Esophagus squamous epithelium (tissue), 5 donors: ENCODE measurements around the gene FOSB. TPM values are rescaled to one million over a fixed set of nuclear protein-coding genes. Genes with fewer than 3 reads are reported as not detected.

Source experiments
- DNase-seq: peaks from one replicate; lab custom pipeline; 2025; lab: John Stamatoyannopoulos, UW
- H3K27ac ChIP-seq, 4 donors: fragments of 200-600 bp; sonication (generic); one replicate each; pipeline ENCODE4 v1.5.1; 2016 to 2019; ENCODE audit warnings: mild to moderate bottlenecking in 1 of 4
- H3K27me3 ChIP-seq, 4 donors: fragments of 200-600 bp; sonication (generic); 1 replicate in 3 of 4; 2 replicates in 1 of 4; pipeline versions ENCODE4 v1.5.1 to v1.6.0; 2017 to 2021; ENCODE audit warnings: antibody characterized with exemption in 1 of 4
- H3K36me3 ChIP-seq, 3 donors: fragments of 200-600 bp; sonication (generic); one replicate each; pipeline ENCODE4 v1.5.1; 2016 to 2019
- H3K4me1 ChIP-seq, 3 donors: fragments of 200-600 bp; sonication (generic); one replicate each; pipeline ENCODE4 v1.5.1; 2017 to 2019
- H3K4me3 ChIP-seq, 4 donors: fragments of 200-600 bp; sonication (generic); 1 replicate in 3 of 4; 2 replicates in 1 of 4; pipeline ENCODE4 v1.5.1; 2016 to 2019; ENCODE audit warnings: mild to moderate bottlenecking in 2 of 4, moderate library complexity in 1 of 4
- H3K9me3 ChIP-seq, 3 donors: fragments of 200-600 bp; sonication (generic); one replicate each; pipeline ENCODE4 v1.5.1; 2016 to 2019
- POLR2A ChIP-seq, 4 donors: fragments of 450-650 bp; IDR thresholded peaks; one replicate each; pipeline ENCODE4 v1.6.1; 2017; ENCODE audit warnings: antibody characterized with exemption in 4 of 4, mild to moderate bottlenecking in 4 of 4, moderate library complexity in 3 of 4
- WGBS, 2 donors: methylation state at CpG; one replicate each; pipeline ENCODE4 v1.1.5; 2018; 5-methylcytosine and 5-hydroxymethylcytosine counted together
- intact Hi-C: fragments of 100-400 bp; cut with DNase I; formaldehyde crosslinking; loops from one replicate; pipeline ENCODE4 v1.15.0; 2022
- small RNA-seq, 4 donors: library from RNA; depleted of rRNA; stranded (forward); fragments of <200 nt; gene quantifications; one replicate each; pipeline ENCODE3, GENCODE V24; 2016
- total RNA-seq, 4 donors: library from RNA; depleted of rRNA; stranded (reverse); fragments of >200 nt; gene quantifications; one replicate each; pipeline ENCODE4 v1.1.0, GENCODE V29; 2016
- TF ChIP-seq, protein P1 (sequence below), 6 experiments: fragments of 450-650 bp in 4 of 6; fragments of 200-600 bp in 2 of 6; sonication (generic) in 2 of 6; IDR thresholded peaks; one replicate each; pipeline ENCODE4 v1.5.1; 2016 to 2019; ENCODE audit warnings: antibody characterized with exemption in 6 of 6, mild to moderate bottlenecking in 4 of 6, moderate library complexity in 4 of 6
- donor health status: DM: yes; HTN: yes; CAD: no.

Gene FOSB
- total RNA-seq, 4 donors from 2014 or later: 1.7 to 4.6 (median 2.5) TPM

DNA sequence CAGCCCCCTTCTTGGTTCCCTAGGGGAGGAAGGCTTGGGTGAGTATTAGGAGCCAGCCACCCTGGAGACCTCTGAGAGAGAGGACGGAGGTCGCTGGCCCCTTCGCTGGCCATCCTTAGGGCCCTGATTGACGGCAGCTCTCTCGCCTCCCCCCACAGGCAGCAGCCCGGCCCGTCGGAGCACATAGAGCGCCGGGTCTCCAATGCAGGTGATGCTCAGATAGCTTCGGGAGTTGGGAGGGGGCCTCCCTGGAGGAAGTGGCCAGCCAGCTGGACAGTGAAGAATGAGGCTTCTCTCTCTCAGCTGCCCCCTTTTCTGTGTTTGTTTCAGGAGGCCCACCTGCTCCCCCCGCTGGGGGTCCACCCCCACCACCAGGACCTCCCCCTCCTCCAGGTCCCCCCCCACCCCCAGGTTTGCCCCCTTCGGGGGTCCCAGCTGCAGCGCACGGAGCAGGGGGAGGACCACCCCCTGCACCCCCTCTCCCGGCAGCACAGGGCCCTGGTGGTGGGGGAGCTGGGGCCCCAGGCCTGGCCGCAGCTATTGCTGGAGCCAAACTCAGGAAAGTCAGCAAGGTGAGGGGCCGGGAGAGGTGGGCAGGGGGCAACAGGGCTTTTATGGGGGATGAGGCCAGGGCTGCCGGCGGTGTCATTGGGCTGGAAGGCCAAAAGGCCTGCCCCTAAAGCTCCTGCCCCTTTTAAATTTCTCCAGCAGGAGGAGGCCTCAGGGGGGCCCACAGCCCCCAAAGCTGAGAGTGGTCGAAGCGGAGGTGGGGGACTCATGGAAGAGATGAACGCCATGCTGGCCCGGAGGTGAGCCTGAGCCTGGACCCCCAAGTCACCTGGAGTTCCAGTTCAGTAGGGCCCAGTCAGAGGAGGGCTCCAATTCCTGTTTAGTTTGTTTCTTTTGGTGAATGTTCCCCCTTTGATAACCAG lies 54.5 kb downstream of the FOSB start:
- TF ChIP-seq, protein P1, sequence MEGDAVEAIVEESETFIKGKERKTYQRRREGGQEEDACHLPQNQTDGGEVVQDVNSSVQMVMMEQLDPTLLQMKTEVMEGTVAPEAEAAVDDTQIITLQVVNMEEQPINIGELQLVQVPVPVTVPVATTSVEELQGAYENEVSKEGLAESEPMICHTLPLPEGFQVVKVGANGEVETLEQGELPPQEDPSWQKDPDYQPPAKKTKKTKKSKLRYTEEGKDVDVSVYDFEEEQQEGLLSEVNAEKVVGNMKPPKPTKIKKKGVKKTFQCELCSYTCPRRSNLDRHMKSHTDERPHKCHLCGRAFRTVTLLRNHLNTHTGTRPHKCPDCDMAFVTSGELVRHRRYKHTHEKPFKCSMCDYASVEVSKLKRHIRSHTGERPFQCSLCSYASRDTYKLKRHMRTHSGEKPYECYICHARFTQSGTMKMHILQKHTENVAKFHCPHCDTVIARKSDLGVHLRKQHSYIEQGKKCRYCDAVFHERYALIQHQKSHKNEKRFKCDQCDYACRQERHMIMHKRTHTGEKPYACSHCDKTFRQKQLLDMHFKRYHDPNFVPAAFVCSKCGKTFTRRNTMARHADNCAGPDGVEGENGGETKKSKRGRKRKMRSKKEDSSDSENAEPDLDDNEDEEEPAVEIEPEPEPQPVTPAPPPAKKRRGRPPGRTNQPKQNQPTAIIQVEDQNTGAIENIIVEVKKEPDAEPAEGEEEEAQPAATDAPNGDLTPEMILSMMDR (IDR thresholded peaks at IDR 0.05): no peak
- TF ChIP-seq POLR2A (IDR thresholded peaks at IDR 0.05): no peak
- Histone ChIP-seq H3K9me3 (no peaks in the 10 kb centered on the region), H3K4me3 (no peak overlapping the region), H3K36me3 (peaks cover 6 to 95% (median 50%) of the 10 kb centered on the region in 3 donors), H3K27me3 (no peaks in the 10 kb centered on the region), H3K27ac (no peak overlapping the region), H3K4me1 (peaks cover 0 to 31% (median 10%) of the 10 kb centered on the region in 3 donors)
- WGBS, 2 donors: 90 to 94% methylated on average over 9 to 10 of the region's 24 CpGs
- no peak for DNase-seq
- intact Hi-C loops: loop anchor here (5.0 to 10.0 kb wide), 2 partner anchors 40 to 123 kb away; no protein-coding TSS in a partner anchor

- Histone ChIP-seq H3K4me3 (no peak overlapping the region), H3K4me1 (peaks cover 12 to 45% (median 20%) of the 10 kb centered on the region in 3 donors), H3K27me3 (no peaks in the 10 kb centered on the region), H3K9me3 (no peaks in the 10 kb centered on the region), H3K27ac (peak overlapping the region in 3 of 4 donors; percentile 22 to 59 (median 43)), H3K36me3 (peaks cover 6 to 80% (median 39%) of the 10 kb centered on the region in 3 donors)
- 19 to 59% methylated on average over 3 to 4 of the region's 9 CpGs for WGBS, 2 donors
- intact Hi-C loops: loop anchor here (5.0 to 10.0 kb wide), 2 partner anchors 39 to 121 kb away; no protein-coding TSS in a partner anchor
- peak; percentile 34 for DNase-seq
- TF ChIP-seq, protein P1 (IDR thresholded peaks at IDR 0.05): peak; percentile 96 to 98 (median 97)
- TF ChIP-seq POLR2A (IDR thresholded peaks at IDR 0.05): no peak
Measured at GRCh38 chr19:45523642-45524256, 56.0 kb downstream of the FOSB start.

GRCh38 chr19:45524575-45525129 lies 56.9 kb downstream of the FOSB start:
- H3K36me3 ChIP-seq: peaks cover 6 to 72% (median 32%) of the 10 kb centered on the region in 3 donors
- no peaks in the 10 kb centered on the region for H3K9me3 ChIP-seq
- no peak overlapping the region for H3K4me3 ChIP-seq
- no peak for TF ChIP-seq POLR2A (IDR thresholded peaks at IDR 0.05)
- TF ChIP-seq, protein P1 (IDR thresholded peaks at IDR 0.05): no peak
- intact Hi-C loops: loop anchor here (5.0 to 10.0 kb wide), 2 partner anchors 38 to 120 kb away; no protein-coding TSS in a partner anchor
- peaks cover 19 to 54% (median 29%) of the 10 kb centered on the region in 3 donors for H3K4me1 ChIP-seq
- no peak for DNase-seq
- 81 to 84% methylated on average over 11 to 14 of the region's 15 CpGs for WGBS, 2 donors
- peak overlapping the region in 2 of 4 donors; percentile 23 to 46 for H3K27ac ChIP-seq
- peaks cover 0 to 4% (median 0%) of the 10 kb centered on the region in 4 donors for H3K27me3 ChIP-seq

Small RNAs within 50 kb of the gene (small RNA-seq; reads per million reads assigned to genes)
- 0 reads per million in 4 donors for gene MIR6088

Other genes with a start within 250 kb of the FOSB start
- gene EXOC3L2, start 222.6 kb upstream of the FOSB start, total RNA-seq: 1 to 10 TPM in 1 of 4 donors, under 1 TPM in 3; 0.29 to 1.5 (median 0.80) TPM
- gene MARK4, start 216.7 kb upstream of the FOSB start, total RNA-seq: 10 to 100 TPM in 3 of 4 donors, 1 to 10 TPM in 1; 6.4 to 19.6 (median 14.9) TPM
- not detected for gene CKM, start 145.1 kb upstream of the FOSB start, total RNA-seq
- gene KLC3, start 127.2 kb upstream of the FOSB start, total RNA-seq: 10 to 100 TPM; 17.3 to 32.2 (median 27.0) TPM
- 1 to 10 TPM; 6.6 to 8.8 (median 7.2) TPM for gene ERCC2, start 97.4 kb upstream of the FOSB start, total RNA-seq
- gene PPP1R13L, start 62.9 kb upstream of the FOSB start, total RNA-seq: 100 to 1,000 TPM in 2 of 4 donors, 10 to 100 TPM in 2; 53.1 to 166 (median 87.8) TPM
- gene POLR1G, start 61.4 kb upstream of the FOSB start, total RNA-seq: 10 to 100 TPM in 1 of 4 donors, 1 to 10 TPM in 3; 7.3 to 12.4 (median 9.8) TPM
- 10 to 100 TPM; 27.7 to 80.9 (median 48.5) TPM for gene ERCC1, start 44.1 kb upstream of the FOSB start, total RNA-seq
- gene RTN2, start 29.1 kb downstream of the FOSB start, total RNA-seq: 1 to 10 TPM; 1.9 to 7.2 (median 4.2) TPM
- 1 to 10 TPM; 1.8 to 6.7 (median 4.0) TPM for gene PPM1N, start 30.4 kb downstream of the FOSB start, total RNA-seq
- 10 to 100 TPM; 39.2 to 82.9 (median 52.7) TPM for gene VASP, start 39.5 kb downstream of the FOSB start, total RNA-seq
- 10 to 100 TPM in 2 of 4 donors, 1 to 10 TPM in 2; 4.7 to 12.4 (median 10.1) TPM for gene OPA3, start 116.8 kb downstream of the FOSB start, total RNA-seq
- 1 to 10 TPM in 3 of 4 donors, under 1 TPM in 1; 0.76 to 1.4 (median 1.2) TPM for gene GPR4, start 134.2 kb downstream of the FOSB start, total RNA-seq
- gene EML2, start 171.4 kb downstream of the FOSB start, total RNA-seq: 100 to 1,000 TPM in 1 of 4 donors, 10 to 100 TPM in 3; 38.6 to 617 (median 58.3) TPM
- gene GIPR, start 200.2 kb downstream of the FOSB start, total RNA-seq: 1 to 10 TPM in 1 of 4 donors, under 1 TPM in 3; 0.44 to 1.1 (median 0.63) TPM
- 100 to 1,000 TPM; 131 to 240 (median 186) TPM for gene SNRPD2, start 224.0 kb downstream of the FOSB start, total RNA-seq
- gene QPCTL, start 224.7 kb downstream of the FOSB start, total RNA-seq: 1 to 10 TPM; 3.3 to 6.9 (median 5.5) TPM